Peyer's patch (tissue), 4 donors: ENCODE data around the gene CAMK2D.

Source experiments
- POLR2A ChIP-seq, 2 donors: fragments of 450-650 bp; IDR thresholded peaks; one replicate each; pipeline ENCODE4 v1.5.1; 2017; ENCODE audit warnings: antibody characterized with exemption in 2 of 2, mild to moderate bottlenecking in 2 of 2, moderate library complexity in 2 of 2
- TF ChIP-seq, protein P1 (sequence below), 6 experiments: fragments of 450-650 bp in 4 of 6; fragments of 200-600 bp in 2 of 6; sonication (generic) in 1 of 6; IDR thresholded peaks; one replicate each; pipeline ENCODE4 v1.5.1; 2017 to 2019; ENCODE audit warnings: antibody characterized with exemption in 6 of 6, mild to moderate bottlenecking in 3 of 6, moderate library complexity in 1 of 6

DNA sequence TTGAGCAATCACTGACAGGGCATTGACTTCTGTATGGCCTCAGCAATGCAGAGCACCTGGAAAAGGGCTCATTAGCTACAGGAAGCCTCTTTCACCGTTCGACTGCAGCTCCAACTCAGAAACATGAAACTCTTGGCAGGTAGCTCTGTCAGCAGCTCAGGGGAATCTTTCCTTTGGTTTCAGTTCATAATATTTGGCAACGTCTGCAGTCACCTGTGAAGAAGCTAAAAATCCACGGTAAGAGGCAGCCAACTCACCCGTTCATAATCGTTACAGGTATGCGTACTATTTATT lies 354.9 kb downstream of the CAMK2D start:
- TF ChIP-seq, protein P1, sequence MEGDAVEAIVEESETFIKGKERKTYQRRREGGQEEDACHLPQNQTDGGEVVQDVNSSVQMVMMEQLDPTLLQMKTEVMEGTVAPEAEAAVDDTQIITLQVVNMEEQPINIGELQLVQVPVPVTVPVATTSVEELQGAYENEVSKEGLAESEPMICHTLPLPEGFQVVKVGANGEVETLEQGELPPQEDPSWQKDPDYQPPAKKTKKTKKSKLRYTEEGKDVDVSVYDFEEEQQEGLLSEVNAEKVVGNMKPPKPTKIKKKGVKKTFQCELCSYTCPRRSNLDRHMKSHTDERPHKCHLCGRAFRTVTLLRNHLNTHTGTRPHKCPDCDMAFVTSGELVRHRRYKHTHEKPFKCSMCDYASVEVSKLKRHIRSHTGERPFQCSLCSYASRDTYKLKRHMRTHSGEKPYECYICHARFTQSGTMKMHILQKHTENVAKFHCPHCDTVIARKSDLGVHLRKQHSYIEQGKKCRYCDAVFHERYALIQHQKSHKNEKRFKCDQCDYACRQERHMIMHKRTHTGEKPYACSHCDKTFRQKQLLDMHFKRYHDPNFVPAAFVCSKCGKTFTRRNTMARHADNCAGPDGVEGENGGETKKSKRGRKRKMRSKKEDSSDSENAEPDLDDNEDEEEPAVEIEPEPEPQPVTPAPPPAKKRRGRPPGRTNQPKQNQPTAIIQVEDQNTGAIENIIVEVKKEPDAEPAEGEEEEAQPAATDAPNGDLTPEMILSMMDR (IDR thresholded peaks at IDR 0.05) = no peak
- TF ChIP-seq POLR2A (IDR thresholded peaks at IDR 0.05) = no peak
